ENCODE data around the gene ASCC1. TPM values are rescaled to one million over a fixed set of nuclear protein-coding genes. Genes with fewer than 3 reads are reported as not detected.

Gene ASCC1
- total RNA-seq, 4 donors from 2014 or later = 26.8 to 37.7 (median 34.9) TPM

DNA sequence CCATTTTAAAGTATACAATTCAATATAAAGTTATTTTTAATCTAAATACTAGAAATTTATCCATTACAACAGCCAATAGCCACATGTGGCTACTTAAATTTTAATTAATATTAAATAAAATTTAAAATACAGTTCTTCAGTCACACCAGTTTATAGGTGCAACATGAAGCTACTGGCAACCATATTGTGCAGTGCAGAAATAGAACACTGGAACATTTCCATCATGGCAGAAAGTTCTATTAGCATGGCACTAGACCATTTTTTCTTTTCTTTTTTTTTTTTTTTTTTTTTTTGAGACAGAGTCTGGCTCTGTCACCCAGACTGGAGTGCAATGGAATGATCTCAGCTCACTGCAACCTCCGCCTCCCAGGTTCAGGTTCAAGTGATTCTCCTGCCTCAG is 5.2 kb upstream of the ASCC1 start:
- TF ChIP-seq, protein P1, sequence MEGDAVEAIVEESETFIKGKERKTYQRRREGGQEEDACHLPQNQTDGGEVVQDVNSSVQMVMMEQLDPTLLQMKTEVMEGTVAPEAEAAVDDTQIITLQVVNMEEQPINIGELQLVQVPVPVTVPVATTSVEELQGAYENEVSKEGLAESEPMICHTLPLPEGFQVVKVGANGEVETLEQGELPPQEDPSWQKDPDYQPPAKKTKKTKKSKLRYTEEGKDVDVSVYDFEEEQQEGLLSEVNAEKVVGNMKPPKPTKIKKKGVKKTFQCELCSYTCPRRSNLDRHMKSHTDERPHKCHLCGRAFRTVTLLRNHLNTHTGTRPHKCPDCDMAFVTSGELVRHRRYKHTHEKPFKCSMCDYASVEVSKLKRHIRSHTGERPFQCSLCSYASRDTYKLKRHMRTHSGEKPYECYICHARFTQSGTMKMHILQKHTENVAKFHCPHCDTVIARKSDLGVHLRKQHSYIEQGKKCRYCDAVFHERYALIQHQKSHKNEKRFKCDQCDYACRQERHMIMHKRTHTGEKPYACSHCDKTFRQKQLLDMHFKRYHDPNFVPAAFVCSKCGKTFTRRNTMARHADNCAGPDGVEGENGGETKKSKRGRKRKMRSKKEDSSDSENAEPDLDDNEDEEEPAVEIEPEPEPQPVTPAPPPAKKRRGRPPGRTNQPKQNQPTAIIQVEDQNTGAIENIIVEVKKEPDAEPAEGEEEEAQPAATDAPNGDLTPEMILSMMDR (IDR thresholded peaks at IDR 0.05; ENCODE audit: low read depth) = no peak

DNA sequence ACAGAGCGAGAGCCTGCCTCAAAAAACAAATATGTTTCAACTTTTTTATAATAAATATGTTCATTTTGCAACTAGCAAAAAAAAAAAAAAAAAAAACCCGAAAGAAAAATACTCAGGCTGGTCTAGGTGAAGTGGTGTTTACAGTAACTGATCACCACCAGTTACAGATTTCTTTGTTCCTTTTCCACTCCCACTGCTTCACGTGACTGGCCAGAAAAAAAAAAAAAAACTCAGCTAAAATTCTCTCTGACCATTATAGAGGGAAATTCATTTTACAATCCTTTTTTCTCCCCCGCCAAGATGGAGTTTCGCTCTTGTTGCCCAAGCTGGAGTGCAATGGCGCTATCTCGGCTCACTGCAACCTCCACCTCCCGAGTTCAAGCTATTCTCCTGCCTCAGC is 4.6 kb upstream of the ASCC1 start:
- TF ChIP-seq, protein P1 (IDR thresholded peaks at IDR 0.05; ENCODE audit: low read depth) = no peak

DNA sequence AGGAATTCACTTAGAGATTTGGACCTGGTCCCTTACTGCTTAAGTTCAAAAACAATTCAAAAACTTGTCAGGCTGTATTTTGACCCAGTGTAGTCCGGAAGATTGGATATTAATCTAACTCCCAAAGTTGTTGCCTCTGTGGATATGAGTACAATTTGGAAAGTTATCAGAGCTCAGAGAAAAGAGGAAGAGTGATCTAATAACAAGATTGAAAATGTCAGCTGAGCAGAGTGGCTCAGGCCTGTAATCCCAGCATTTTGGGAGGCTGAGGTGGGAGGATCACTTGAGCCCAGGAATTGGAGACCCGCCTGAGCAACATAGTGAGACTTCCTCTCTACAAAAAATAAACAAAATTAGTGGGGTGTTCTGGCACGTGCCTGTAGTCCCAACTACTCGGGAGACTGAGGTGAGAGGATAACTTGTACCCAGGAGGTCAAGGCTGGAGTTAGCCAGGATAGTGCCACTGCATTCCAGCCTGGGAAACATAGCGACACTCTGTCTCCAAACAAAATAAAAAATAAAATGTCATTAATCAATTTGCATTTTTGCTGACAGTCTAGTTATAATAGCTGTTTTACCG is 3.2 kb upstream of the ASCC1 start:
- TF ChIP-seq, protein P1 (IDR thresholded peaks at IDR 0.05; ENCODE audit: low read depth) = no peak

DNA sequence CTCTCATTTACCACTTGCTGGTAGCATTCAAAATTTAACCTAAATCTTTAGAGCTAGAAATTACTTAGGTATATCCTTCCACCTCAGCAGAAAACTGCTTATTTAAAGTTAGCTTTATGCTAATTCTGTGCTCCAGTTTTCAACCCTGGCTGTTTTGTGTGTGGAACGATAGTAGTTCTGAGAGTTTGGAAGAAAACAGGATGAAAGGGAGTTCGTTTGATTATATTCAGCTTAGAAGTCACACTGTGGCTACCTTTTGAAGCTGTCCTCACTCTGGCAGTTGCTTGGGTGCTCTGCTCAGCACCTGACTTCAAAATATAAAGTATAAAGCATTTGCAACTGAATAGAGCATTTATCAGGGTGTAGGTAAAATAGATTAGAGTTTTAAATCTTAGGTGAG is 2.6 kb upstream of the ASCC1 start:
- TF ChIP-seq, protein P1 (IDR thresholded peaks at IDR 0.05; ENCODE audit: low read depth) = no peak

DNA sequence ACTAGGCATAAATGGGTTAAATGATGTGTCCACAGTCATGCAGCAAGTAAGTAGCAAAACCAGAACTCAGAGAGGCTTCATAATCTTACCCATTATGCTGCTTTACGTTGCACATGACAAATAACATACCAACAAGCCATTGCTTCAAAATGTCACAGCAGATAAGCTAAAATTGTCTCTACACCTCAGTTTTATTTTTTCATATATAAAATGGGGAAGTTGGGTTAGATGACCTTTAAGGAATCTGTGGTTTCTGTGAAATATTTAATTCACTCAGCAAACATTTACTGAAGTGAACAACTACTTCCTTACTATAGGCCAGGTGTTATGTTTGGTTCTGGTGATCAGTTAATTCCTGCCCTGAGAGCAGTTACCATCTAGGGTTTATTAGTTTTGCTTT is 2.2 kb upstream of the ASCC1 start:
- TF ChIP-seq, protein P1 (IDR thresholded peaks at IDR 0.05; ENCODE audit: low read depth) = no peak

DNA sequence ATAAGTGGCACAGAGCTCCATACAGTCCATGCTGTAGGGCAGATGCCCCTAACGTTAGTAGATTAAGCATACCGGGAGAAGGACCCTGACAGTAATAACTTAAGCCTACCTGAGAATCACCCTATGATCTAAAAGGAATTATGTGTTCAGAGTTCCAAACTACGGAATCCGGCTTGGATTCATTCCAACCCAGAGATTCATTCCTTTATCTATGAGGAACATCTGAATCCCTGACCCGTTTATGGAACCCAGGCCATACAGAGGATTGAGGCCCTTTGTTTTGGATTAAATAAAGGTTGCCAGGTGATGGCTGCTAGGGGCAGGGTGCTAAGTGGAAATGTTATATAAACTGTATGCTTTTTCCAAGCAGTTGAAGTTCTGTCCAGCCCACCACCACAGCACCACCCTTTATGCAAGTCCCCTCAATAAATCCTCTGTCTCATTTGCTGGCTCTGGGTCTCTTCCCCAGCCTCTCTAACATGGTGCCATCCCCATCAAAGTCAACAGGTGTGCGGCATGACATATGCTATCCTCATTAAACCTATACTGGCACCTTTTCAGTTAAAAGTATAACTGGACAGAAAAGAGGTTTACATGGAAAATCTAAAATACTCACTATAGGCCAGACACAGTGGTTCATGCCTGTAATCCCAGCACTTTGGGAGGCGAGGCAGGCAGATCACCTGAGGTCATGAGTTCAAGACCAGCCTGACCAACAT is 9.4 kb downstream of the ASCC1 start:
- TF ChIP-seq, protein P1 (IDR thresholded peaks at IDR 0.05; ENCODE audit: low read depth) = no peak

DNA sequence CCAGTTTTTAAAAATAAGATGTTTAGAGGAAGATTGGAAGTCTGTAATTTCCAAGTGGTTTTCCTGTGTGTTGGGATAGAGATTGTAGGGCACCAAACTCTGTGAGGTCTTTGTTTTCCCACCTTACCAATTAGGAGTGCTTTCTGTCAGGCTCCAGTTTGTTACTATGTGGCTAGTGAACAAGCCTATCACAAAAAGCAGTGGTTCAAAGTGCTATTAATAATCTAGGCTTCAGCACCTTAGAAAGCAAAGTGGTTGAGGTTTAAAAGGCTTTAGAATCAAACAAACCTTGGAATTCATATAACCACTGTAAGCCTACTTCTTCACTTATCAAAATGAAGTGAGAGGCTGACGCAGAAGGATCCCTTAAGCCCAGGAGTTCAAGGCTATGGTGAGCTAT is 11.4 kb downstream of the ASCC1 start:
- TF ChIP-seq, protein P1 (IDR thresholded peaks at IDR 0.05; ENCODE audit: low read depth) = no peak

All from subcutaneous adipose tissue (tissue), 4 donors.